Choroid plexus epithelial cell (primary cell): ENCODE results near the gene EEFSEC.
A peak's percentile ranks its signal among the peaks of the same experiment; 100 is the strongest.

ENCODE experiments used
- DNase-seq: peaks from one replicate; pipeline ENCODE4 v3.0.0-alpha.2; 2010; ENCODE audit warnings: low read depth
- H3K4me3 ChIP-seq: 2 replicates; pipeline ENCODE4 v1.5.1; 2011; ENCODE audit warnings: low read depth, mild to moderate bottlenecking, control low read depth, low read length, moderate library complexity
- TF ChIP-seq, protein P1 (sequence below): conservative IDR thresholded peaks from 2 replicates; pipeline ENCODE4 v1.5.1; 2011; ENCODE audit warnings: low read depth, mild to moderate bottlenecking, control low read depth, inconsistent platforms, low read length, moderate library complexity

Gene EEFSEC

DNA sequence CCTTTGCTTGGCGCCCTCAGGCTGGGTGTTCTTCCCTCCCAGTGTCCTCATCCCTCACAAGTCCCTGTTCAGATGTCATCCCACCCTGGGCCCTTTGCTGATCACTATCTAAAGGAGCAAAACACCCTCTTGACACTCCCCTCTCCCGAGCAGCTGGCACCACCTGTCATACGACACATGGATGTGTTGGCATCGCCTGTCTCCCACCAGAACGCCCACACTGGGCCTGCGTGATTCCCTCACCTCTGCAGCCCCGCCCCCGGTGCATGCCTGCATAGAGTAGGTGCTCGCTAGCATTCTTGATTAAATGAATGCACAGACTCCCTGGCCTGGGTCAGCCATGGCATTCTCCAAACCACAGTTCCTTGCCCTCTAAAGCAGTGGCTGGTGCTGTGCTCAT, 237.6 kb downstream of the EEFSEC start:
- TF ChIP-seq, protein P1, sequence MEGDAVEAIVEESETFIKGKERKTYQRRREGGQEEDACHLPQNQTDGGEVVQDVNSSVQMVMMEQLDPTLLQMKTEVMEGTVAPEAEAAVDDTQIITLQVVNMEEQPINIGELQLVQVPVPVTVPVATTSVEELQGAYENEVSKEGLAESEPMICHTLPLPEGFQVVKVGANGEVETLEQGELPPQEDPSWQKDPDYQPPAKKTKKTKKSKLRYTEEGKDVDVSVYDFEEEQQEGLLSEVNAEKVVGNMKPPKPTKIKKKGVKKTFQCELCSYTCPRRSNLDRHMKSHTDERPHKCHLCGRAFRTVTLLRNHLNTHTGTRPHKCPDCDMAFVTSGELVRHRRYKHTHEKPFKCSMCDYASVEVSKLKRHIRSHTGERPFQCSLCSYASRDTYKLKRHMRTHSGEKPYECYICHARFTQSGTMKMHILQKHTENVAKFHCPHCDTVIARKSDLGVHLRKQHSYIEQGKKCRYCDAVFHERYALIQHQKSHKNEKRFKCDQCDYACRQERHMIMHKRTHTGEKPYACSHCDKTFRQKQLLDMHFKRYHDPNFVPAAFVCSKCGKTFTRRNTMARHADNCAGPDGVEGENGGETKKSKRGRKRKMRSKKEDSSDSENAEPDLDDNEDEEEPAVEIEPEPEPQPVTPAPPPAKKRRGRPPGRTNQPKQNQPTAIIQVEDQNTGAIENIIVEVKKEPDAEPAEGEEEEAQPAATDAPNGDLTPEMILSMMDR: no peak
- H3K4me3 ChIP-seq: no peak overlapping the region
- no peak for DNase-seq

DNA sequence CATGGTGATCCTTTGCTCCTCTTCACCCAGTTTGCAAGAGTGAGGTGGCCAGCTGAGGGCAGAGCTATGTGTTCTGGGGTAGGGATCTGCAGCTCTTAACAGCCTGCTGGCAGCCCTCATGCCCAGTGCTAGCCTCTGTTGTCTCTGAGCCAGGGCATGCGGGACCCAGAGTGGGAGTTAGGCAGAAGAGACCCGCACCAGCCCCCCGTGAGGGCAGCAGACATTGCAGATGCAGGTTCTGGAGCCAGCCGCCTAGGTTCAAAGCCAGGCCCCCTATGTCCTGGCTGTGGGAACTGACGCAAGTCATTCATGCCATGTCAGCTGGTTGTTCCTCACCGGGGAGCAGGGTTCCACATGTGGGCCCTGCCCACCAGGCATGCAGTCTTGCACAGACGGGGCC, 238.7 kb downstream of the EEFSEC start:
- TF ChIP-seq, protein P1: no peak
- H3K4me3 ChIP-seq: no peak overlapping the region
- no peak for DNase-seq

DNA sequence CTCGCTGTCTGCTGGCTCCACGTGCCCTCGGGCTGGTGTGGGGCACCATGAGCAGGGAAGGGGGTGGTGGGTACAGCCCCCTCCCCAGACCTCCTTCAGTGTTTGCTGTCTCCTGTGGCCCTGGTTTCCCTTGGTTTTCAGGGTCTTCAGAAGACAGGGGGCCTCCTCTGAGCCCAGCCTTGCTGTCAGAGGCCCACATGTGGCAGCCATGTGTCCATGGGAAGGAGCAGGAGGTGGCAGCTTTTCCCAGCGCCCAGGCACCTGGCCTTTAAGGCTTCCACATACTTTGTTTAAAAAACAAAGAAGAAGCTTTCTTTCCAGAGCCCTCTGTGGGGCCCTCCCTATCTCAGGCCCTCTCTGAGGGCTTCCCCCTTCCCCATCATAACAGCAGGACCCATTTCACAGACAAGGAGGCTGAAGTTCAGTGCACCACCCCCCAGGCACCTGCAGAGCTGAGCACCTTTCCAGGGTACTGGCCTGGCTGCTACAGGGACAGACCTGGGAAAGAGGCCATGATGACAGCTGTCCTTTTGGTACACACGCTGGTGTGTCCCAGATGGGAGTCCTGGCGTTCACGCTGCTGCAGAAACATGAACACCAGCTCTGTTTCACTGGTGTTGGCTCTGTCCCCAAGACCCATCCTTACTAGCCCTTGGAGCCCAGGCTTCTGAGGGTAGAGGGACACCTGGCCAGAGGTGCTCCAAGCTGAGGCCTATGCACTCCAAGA, 239.7 kb downstream of the EEFSEC start:
- TF ChIP-seq, protein P1: no peak
- no peak overlapping the region for H3K4me3 ChIP-seq
- no peak for DNase-seq

DNA sequence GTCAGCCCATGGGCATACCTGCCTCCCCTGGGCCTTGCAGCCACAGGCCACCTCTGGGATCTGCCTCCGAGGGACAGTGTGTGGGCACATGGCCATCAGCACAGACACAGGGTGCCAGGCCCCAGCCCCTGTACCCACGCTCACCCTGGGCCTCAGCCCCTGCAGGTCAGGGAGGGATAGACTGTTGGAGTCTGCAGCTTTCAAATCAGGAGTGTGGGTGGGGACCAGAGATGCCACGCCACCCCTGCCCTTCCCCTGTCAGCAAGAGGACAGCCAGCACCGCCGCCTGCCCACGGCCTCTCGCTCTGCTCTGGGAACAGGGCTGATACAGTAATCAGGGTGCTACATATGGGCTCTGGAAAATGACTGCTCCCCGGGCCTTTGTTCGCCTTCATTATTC, 240.8 kb downstream of the EEFSEC start:
- no peak overlapping the region for H3K4me3 ChIP-seq
- TF ChIP-seq, protein P1: no peak
- no peak for DNase-seq

DNA sequence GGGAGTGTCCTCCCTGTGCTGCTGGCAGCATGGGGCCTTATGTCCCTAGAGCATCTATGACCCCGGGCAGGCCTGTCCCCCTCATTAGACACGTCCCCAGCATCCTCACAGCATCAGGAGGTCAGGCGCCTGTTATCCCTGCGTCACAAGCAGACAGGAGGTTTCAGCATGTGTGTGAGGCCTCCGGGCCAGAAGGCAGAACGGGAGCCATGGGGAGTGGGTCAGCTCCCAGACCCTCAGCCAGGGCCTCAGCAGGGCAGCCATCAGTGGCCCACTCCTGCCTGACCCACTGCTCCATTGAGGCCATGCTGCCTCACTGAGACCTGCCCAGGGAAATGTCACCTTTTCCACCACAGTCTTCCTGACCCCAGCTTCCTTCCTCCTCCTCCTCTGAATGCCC, 241.8 kb downstream of the EEFSEC start:
- no peak for DNase-seq
- H3K4me3 ChIP-seq: no peak overlapping the region
- TF ChIP-seq, protein P1: no peak

DNA sequence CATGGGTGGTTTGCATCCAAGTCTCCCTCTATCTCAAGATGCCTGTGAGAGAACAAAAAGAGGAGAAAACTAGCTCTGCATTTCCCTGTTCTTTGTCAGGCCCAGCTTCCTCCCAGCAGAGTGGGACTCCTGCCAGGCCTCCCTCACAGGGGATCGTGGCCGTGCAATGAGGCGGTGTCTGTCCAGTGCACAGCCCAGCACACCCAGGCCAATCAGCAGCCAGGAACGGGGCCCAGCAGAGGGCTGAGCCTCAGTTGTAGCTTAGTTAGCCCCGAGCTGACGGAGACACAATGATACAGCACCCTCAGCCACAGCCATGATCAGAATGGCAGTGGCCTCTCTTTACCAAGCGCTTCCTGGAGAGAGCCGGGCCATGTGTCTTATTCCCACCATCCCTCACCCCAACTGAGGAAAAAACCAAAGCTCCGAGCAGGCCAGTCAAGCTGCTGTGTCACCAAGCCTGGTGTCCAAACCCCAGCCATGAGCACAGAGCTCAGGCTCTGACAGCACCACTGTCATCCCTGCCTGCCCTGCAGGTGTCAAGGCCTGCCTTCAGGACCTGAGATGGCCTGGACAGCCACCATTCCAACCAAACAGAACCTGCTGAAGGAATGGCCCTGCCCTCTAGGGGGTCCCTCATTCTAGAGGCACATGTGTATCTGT, 242.3 kb downstream of the EEFSEC start:
- TF ChIP-seq, protein P1: no peak
- peak; percentile 73 for DNase-seq
- no peak overlapping the region for H3K4me3 ChIP-seq

DNA sequence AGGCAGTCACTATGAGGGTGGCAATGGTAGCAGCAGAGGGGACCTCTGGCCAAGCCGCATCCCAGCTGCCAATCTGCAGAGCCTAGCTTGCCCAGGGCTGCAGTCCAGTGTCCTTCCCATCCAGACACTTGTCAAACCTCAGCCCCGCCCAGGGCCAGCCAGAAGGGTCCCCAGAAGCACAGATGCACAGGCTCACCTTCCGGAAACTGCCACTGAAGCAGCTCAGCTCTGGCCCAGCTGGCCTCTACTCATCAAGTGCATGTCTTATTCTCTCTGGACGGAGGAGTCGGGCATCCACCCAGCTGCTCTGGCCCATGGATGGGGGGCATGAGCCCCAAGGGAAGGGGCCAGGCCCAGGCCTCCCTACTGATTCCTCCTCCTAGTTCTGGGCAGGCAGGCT, 244.2 kb downstream of the EEFSEC start:
- no peak overlapping the region for H3K4me3 ChIP-seq
- no peak for DNase-seq
- TF ChIP-seq, protein P1: no peak
